ENCODE data around the gene NR1H2. TPM values are rescaled to one million over a fixed set of nuclear protein-coding genes. Genes with fewer than 3 reads are reported as not detected.
A peak's percentile ranks its signal among the peaks of the same experiment; 100 is the strongest.

Gene NR1H2
- total and polyA plus RNA-seq, 2 experiments from 2014 or later = 41.4 to 55.9 TPM

- H3K4me2 ChIP-seq = no peak overlapping the region
- no peaks in the 10 kb centered on the region for H3K27me3 ChIP-seq
- H3K9me3 ChIP-seq (ENCODE audit: low read depth) = no peaks in the 10 kb centered on the region
- no peak overlapping the region for H3K27ac ChIP-seq
- TF ChIP-seq, protein P1, sequence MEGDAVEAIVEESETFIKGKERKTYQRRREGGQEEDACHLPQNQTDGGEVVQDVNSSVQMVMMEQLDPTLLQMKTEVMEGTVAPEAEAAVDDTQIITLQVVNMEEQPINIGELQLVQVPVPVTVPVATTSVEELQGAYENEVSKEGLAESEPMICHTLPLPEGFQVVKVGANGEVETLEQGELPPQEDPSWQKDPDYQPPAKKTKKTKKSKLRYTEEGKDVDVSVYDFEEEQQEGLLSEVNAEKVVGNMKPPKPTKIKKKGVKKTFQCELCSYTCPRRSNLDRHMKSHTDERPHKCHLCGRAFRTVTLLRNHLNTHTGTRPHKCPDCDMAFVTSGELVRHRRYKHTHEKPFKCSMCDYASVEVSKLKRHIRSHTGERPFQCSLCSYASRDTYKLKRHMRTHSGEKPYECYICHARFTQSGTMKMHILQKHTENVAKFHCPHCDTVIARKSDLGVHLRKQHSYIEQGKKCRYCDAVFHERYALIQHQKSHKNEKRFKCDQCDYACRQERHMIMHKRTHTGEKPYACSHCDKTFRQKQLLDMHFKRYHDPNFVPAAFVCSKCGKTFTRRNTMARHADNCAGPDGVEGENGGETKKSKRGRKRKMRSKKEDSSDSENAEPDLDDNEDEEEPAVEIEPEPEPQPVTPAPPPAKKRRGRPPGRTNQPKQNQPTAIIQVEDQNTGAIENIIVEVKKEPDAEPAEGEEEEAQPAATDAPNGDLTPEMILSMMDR (IDR thresholded peaks at IDR 0.05; ENCODE audit: poor library complexity) = no peak
- no peak for TF ChIP-seq EZH2phosphoT487 (IDR thresholded peaks at IDR 0.05; ENCODE audit: low read depth, severe bottlenecking, unreplicated experiment)
- no peak for TF ChIP-seq EZH2 (IDR thresholded peaks at IDR 0.05; ENCODE audit: borderline replicate concordance)
- H3K36me3 ChIP-seq (replicated peaks; ENCODE audit: insufficient read depth, low read depth) = no peaks in the 10 kb centered on the region
- no peak overlapping the region for H2AFZ ChIP-seq
- H4K20me1 ChIP-seq (ENCODE audit: insufficient read depth, poor library complexity, severe bottlenecking) = no peaks in the 10 kb centered on the region
- 49% methylated on average over 13 of the region's 13 CpGs for WGBS (ENCODE audit: low lambda C conversion rate, missing lambda C conversion rate)
- H3K9me2 ChIP-seq (replicated peaks; ENCODE audit: insufficient read depth) = no peaks in the 10 kb centered on the region
- no peak overlapping the region for H3K4me3 ChIP-seq
- no peaks in the 10 kb centered on the region for H3K79me2 ChIP-seq
- no peak for DNase-seq (ENCODE audit: low spot score)
- no peaks in the 10 kb centered on the region for H3K4me1 ChIP-seq (ENCODE audit: insufficient read depth)
Observed at GRCh38 chr19:50356691-50357177, 19.5 kb upstream of the NR1H2 start.

GRCh38 chr19:50357178-50358100, 18.8 kb upstream of the NR1H2 start:
- peak overlapping the region; percentile 64 for H3K4me2 ChIP-seq
- TF ChIP-seq, protein P1 (IDR thresholded peaks at IDR 0.05; ENCODE audit: poor library complexity) = peak; percentile 78
- TF ChIP-seq EZH2phosphoT487 (IDR thresholded peaks at IDR 0.05; ENCODE audit: low read depth, severe bottlenecking, unreplicated experiment) (no peak), EZH2 (IDR thresholded peaks at IDR 0.05; ENCODE audit: borderline replicate concordance) (no peak)

DNA sequence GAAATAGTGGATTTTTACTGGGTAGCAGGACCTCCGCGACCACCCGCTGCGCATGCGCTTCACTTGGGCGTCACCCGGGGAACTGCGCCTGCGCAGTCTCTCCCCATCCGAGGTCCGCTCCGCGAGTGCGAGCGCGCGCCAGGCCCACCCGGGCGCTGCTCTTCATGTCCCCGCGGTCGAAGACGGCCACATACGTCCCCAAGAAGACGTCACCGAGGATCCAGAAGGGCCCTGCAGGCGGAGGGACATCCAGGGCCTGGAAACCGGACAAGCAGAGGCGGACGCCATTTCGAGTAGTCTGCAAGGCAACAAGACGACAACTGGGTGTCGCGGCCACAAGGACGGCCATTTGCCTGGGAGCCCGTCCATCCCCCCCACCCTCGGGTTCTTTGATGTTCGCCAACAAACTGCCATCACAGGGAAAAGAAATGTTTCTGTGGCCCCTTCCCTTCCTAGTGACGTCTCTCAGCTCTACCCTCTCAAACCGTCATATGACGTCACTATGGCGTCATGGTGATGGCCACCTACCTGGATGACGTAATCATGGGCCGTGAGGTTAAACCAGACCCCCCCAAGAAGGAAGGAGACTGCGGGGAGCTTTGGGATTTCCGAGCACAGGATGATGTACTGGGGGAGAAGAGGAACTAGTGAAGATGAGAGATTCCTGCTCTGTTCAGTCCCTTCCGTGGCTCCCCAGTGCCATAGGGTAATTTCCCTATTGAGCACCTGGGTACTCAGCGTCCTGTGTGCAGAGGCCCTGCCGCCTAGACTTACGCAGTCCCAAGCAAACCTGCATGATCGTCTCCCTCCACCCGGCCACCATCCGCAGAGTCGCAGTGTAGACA, 17.6 kb upstream of the NR1H2 start:
- Histone ChIP-seq H3K79me2 (no peaks in the 10 kb centered on the region), H3K27ac (no peak overlapping the region), H4K20me1 (ENCODE audit: insufficient read depth, poor library complexity, severe bottlenecking) (no peaks in the 10 kb centered on the region), H3K4me1 (ENCODE audit: insufficient read depth) (no peaks in the 10 kb centered on the region), H3K9me3 (ENCODE audit: low read depth) (no peaks in the 10 kb centered on the region), H2AFZ (no peak overlapping the region), H3K4me2 (no peak overlapping the region), H3K27me3 (no peaks in the 10 kb centered on the region), H3K4me3 (no peak overlapping the region), H3K9me2 (replicated peaks; ENCODE audit: insufficient read depth) (no peaks in the 10 kb centered on the region), H3K36me3 (replicated peaks; ENCODE audit: insufficient read depth, low read depth) (no peaks in the 10 kb centered on the region)
- 96% methylated on average over 44 of the region's 54 CpGs for WGBS (ENCODE audit: low lambda C conversion rate, missing lambda C conversion rate)
- no peak for DNase-seq (ENCODE audit: low spot score)
- TF ChIP-seq, protein P1 (IDR thresholded peaks at IDR 0.05; ENCODE audit: poor library complexity) = no peak
- TF ChIP-seq EZH2 (IDR thresholded peaks at IDR 0.05; ENCODE audit: borderline replicate concordance) = no peak
- TF ChIP-seq EZH2phosphoT487 (IDR thresholded peaks at IDR 0.05; ENCODE audit: low read depth, severe bottlenecking, unreplicated experiment) = no peak

More at GRCh38 chr19:50357178-50358100, 18.8 kb upstream of the NR1H2 start:
- Histone ChIP-seq H3K4me1 (ENCODE audit: insufficient read depth) (no peaks in the 10 kb centered on the region), H3K27me3 (no peaks in the 10 kb centered on the region), H4K20me1 (ENCODE audit: insufficient read depth, poor library complexity, severe bottlenecking) (no peaks in the 10 kb centered on the region), H3K9me2 (replicated peaks; ENCODE audit: insufficient read depth) (no peaks in the 10 kb centered on the region), H3K4me3 (no peak overlapping the region), H3K36me3 (replicated peaks; ENCODE audit: insufficient read depth, low read depth) (no peaks in the 10 kb centered on the region), H3K79me2 (no peaks in the 10 kb centered on the region), H3K9me3 (ENCODE audit: low read depth) (no peaks in the 10 kb centered on the region), H3K27ac (no peak overlapping the region), H2AFZ (no peak overlapping the region)
- peak; percentile 62 for DNase-seq (ENCODE audit: low spot score)
- 74% methylated on average over 53 of the region's 54 CpGs for WGBS (ENCODE audit: low lambda C conversion rate, missing lambda C conversion rate)
